HG03558 (cell line): Measurements from ENCODE around the gene ASB2.

ENCODE experiments used
- ATAC-seq: cut with Tn5 transposase; IDR thresholded peaks from one replicate; pipeline ENCODE4 v1.9.1; 2021; ENCODE audit warnings: moderate number of reproducible peaks; ENCODE audit not compliant: unreplicated experiment; ENCODE audit errors: extremely low read depth

The ASB2 gene

GRCh38 chr14:93982230-93983007 is 6.0 kb upstream of the ASB2 start:
- no peak for ATAC-seq

- no peak for ATAC-seq
These were observed 5.2 kb upstream of the ASB2 start for GRCh38 chr14:93981316-93982229.

- no peak for ATAC-seq
These were observed 4.3 kb upstream of the ASB2 start for GRCh38 chr14:93980456-93981201.

- no peak for ATAC-seq
These were observed 2.4 kb upstream of the ASB2 start for GRCh38 chr14:93978735-93979134.

- peak; percentile 20 for ATAC-seq
These were observed 1.6 kb upstream of the ASB2 start for GRCh38 chr14:93977790-93978581.

DNA sequence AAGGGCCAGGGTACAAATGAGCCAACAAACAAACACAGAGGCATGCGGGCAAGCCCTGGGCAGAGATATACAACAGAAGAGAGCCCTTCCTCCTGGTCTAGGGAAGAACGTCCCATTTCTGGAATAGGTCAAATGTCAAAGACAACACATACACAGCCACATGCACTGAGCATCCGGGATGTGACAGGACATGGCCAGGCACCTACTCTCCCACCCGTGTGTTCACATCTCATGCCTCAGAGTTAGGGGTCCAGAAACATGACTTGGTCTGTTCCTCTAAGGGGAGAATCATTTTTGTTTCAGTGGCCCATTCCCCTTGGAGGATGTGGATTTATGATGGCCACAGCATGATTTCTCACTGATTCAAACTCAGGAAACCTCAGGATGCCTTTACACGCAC is 801 bp upstream of the ASB2 start:
- no peak for ATAC-seq

- ATAC-seq: peak; percentile 59
These were observed 436 bp downstream of the ASB2 start for GRCh38 chr14:93975791-93976476.

GRCh38 chr14:93974833-93975232 is 1.5 kb downstream of the ASB2 start:
- ATAC-seq: no peak

- ATAC-seq: no peak
These were observed 2.1 kb downstream of the ASB2 start for GRCh38 chr14:93974299-93974698.

DNA sequence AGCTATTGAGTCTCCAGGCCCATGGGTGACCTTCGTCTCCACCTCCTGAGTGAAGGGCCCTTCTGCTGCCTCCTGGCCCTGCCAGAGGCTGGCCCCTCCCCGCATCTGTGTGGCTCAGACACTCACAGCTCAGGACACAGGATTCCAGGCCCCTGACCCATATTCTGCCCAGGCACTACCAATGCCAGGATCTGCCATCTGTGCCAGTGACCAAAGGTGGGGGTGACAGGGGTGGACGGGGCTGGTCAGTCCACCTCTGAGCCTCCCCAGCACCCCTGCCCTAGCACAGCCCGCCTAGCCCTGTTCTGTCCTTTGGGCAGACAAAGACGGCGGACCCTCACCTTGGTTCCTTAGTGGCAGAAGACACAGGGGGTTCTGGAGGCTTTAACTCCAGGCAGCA is 2.8 kb downstream of the ASB2 start:
- ATAC-seq: no peak

DNA sequence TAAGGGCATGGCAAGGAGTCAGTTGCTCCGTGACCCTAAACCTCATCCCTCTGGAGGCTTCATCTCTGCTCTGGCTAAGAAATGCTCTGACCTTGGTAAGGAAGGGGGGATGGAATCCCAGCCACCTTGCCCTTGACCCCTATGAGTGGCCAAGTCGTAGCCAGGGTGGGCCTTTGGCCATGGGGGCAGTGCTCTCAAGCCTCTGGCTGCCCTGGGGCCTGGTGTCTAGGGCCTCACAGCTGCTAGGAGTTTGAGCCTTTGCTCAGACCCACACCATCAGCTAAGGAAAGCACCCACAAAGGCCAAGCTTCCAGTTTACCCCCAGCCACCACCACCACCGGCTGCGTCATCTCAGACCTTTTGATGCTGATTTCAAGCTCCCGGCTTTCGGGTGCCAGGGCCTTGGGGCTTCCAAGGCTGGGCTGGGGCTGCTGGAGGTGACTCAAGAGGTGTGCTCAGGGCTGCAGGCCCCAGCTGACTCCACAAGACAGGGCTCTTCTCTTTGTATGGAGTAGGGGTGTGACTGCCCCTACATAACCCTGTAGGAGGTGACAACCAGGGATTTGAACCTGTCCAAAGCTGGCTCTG is 3.7 kb downstream of the ASB2 start:
- ATAC-seq: no peak

DNA sequence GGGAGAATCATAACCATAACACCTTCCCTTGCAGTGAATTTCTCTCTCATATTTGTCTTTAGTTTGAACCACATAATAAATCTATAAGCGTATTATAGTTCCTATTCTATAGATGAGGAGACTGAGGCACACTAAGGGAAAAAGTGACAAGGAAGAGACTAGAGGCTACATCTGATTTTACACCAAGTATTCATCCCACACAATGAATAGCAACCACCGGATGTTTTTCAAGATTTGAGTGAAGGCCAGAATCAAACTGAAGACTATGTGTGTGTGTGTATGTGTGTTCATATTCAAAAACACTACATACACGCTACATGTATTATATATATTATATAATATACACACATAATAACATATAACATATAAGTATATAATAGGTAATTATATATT is 4.7 kb downstream of the ASB2 start:
- ATAC-seq: no peak

DNA sequence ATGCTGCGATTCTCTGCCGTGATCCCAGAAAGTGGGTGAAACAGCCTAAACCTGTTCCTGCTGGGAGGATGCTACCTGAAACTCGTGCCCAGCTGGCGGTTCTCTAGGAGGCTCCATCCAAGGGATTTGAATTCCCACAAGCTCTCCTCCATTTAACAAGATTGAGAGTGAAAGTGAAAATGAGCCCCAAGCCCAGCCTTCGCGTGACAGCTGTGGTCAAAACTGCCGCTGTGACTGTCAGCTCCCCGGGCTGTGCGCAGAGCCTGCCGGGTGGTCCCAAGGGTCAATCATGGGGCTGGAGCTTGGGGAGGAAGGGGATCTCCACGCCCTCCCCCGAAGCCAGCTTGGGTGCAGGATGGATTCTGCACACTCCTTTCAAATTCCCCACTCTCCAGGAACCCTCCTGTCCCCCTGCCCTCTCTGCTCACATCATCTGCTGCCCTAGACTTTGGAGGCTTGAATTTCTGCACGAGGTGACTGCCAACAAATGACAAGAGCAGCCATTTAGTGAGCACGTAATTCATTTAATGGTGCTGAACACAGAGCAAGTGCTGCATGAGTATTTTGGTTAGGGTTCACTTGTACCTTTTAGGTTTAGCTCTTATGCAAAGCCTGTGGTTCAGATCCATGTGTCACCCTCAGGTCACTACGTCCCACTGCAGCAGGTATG is 5.3 kb downstream of the ASB2 start:
- no peak for ATAC-seq

- no peak for ATAC-seq
These were observed 5.8 kb downstream of the ASB2 start for GRCh38 chr14:93970585-93970964.

DNA sequence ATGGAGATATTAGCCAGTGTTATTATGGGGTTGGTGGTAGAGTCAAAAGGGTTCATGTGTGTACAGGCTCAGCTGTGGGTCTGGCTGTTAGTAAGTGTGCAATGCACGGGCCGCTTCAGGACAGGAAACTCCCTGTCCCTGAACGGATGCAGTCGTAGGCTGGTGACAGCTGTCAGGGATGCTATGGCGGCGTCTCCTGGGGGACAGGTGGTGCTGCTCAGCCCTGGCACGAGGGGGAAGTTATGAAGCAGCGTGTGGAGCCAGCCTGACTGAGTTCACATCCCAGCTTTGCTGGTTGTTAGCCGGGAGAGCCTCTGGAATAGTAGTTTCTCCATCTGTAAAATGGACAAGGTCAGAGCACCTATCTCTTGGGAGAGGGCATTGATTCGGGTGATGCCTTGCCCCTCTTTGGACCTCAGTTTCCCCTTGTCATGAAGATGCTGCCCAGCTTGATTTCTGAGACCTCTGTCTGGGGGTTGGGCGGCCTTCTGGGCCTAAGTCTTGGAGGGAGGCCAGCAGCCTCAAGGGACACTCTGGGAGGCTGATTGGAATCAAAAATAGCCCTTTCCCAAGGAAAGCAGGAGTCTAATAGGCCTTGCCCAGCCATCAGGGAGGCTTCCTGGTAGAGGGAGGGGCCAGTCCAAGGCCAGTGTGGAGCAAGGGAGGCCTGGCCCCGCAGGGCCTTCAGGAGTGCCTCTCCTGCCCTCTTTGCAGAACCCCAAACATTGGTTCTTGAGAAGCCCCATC is 7.1 kb downstream of the ASB2 start:
- ATAC-seq: no peak

GRCh38 chr14:93967637-93968250 is 8.6 kb downstream of the ASB2 start:
- peak; percentile 27 for ATAC-seq

- ATAC-seq: no peak
These were observed 10.4 kb downstream of the ASB2 start for GRCh38 chr14:93965946-93966474.
